Measurements from ENCODE around the gene RABGAP1L.
"Not testable (repeated sequence)": the region's sequence is repeated elsewhere in the genome, so short reads cannot be mapped to it uniquely, and the experiment has no call there.

The RABGAP1L gene

DNA sequence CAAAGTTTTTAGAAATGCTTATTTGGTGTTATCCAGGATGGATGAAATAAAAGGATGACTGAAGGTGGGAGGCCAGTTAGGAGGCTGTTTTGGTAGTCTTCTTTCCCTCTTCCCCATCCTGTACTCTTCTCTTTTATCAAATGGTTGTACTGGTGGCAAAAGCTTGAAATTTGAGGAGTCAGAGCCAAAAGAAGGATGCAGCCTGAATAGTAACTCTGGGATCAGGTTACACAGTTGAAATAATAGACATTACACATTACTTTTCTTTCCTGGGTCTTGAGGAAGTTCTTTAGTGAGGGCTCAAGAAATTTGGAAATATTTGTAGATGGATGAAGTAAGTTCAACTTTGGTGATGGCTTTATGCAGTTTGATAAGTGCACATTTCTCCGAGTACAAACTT lies 397.1 kb downstream of the RABGAP1L start:
- no peak for DNase-seq (ENCODE audit: low read depth in 2 of 2, low spot score in 1 of 2)

DNA sequence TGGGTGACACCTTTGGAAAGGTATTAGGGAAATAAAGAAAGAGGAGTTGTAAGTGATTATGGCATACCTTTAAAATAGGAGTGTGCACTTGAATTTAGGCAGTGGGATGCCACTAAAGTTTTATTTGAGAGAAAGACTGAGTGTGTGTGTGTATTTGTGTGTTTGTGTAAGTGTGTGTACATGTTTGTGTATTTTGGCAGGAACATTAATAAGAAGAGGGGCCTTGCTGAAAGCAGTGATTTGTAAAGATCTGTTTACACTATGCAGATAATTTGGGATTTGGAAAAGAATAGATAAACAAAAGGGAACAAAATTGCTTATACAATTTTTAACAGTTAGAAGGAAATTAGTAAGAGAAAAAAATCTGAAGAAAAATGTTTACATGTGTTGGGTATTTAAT lies 409.2 kb downstream of the RABGAP1L start:
- no peak for DNase-seq (ENCODE audit: low read depth in 2 of 2, low spot score in 1 of 2)

DNA sequence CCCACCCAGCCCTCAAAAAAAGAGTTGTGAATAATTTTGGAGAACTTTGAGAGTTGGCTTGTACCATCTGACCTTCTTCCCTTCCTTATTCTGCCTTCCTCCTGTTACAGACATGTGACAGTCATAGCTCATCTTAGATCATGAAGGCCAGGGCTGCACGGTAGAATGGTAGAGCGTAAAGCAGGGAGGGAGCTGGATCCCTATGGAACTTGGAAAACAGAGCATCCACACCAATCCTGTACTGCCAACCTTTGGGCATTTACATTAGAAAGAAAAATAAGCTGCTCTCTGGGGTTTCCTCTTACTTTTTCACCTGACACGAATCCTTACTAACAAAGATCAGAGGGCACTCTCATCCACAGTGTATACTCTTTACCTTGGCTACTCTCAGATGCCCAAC lies 409.9 kb downstream of the RABGAP1L start:
- no peak for DNase-seq (ENCODE audit: low read depth in 2 of 2, low spot score in 1 of 2)

DNA sequence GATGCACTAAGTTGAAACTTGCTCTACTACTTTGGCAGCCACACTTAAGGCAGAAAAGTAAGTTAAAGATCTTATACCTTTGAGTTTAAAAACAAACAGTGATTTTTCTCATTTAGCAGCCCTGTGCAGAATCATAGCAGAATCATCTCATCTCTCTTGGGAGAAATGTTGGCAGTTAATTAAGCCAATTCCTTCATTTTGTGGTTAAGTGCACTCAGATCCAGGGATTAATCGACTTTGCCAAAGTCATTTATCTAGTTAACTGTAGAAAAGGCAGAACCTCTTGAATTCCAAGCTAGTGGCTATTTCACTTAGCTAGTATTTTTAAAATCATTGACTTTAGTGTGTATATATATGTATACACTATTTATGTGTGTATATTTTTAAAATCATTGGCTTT lies 413.5 kb downstream of the RABGAP1L start:
- no peak for DNase-seq (ENCODE audit: low read depth in 2 of 2, low spot score in 1 of 2)

DNA sequence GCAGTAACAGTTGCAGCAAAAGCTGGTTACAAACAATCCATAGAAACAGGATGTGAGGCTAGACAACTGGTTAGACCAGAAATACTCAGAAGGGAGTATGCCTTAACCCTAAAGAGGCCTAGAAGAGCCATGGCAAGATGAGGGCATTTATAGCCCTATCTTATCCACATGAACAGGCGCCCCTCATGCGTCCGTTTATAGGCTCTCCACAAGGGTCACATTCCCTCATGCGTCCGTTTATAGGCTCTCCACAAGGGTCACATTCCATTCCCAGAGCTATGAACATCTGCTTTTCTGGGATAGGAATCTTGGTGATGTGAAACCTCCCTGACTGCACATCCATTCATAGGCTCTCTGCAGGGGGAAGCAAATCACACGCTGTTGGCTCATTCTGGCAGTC lies 416.8 kb downstream of the RABGAP1L start:
- not testable (repeated sequence) for DNase-seq (ENCODE audit: low read depth in 2 of 2, low spot score in 1 of 2)

DNA sequence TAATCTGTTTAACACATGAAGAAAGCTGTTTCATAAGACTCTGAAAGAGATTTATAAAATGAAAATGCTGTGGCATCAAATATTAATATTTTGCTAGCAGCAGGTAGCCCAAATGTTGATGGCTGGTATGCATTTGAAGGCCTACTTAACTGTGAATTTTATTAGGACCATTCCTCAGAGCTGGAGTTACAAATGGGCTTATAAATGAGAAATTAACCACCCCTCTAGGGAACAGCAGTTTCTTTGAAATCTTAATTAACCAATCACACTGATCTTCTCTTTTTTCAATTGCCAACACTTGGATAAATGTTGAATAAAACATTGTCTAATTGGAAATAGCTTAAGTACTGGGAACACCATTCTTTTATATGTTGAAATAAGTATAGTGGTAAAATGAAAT lies 418.4 kb downstream of the RABGAP1L start:
- no peak for DNase-seq (ENCODE audit: low read depth in 2 of 2, low spot score in 1 of 2)

DNA sequence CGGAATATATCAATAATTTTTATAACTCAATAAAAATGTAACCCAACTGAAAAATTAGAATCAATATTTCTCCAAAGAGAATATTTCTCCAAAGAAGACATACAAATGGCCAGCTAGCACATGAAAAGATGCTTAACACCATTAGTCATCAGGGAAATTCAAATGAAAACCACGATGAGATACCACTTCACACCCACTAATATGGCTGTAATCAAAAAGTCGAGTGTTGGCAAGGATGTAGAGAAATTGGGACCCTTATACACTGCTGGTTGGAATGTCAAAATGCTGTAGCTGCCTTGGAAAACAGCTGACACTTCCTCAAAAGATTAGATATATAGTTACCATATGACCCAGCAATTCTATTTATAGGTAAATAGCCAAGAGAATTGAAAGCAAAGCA lies 421.5 kb downstream of the RABGAP1L start:
- no peak for DNase-seq (ENCODE audit: low read depth in 2 of 2, low spot score in 1 of 2)

DNA sequence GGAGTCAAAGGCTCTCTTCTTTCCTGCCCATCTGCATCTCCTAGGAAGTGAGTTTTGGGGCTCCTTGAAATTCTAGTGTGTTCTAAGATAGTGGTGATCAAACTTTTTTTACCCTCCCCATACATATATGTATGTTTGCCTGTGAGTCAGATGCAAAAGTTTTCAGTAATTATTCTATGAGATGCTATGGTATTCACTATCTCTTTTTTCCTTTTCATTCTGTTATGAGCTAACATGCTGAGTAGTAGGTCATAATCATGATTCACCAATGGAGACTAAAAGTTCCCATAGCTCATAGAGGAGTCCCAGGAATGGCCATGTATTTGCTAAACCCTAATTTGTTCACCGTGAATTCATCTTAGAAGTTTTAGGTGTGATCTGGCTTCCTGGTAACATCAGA lies 424.0 kb downstream of the RABGAP1L start:
- DNase-seq (ENCODE audit: low read depth in 2 of 2, low spot score in 1 of 2) = no peak

DNA sequence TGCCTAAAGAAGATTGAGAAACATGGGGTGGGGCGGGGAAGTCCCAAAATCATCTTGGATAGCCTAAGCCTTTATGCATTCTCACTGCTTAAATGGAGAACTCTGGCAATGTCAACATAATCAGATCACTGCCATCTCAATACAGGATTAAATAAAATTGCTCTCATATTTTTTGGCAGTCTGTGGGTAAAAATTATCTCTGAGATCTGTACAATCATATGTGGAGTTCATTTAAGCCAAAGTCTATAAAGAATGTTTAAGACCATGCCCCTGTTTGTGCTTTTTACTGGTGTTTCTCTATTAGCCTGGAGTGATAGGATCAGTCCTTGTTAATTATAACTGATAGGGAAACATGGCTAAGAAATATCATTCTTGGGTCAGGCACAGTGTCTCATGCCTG lies 424.8 kb downstream of the RABGAP1L start:
- DNase-seq (ENCODE audit: low read depth in 2 of 2, low spot score in 1 of 2) = no peak

DNA sequence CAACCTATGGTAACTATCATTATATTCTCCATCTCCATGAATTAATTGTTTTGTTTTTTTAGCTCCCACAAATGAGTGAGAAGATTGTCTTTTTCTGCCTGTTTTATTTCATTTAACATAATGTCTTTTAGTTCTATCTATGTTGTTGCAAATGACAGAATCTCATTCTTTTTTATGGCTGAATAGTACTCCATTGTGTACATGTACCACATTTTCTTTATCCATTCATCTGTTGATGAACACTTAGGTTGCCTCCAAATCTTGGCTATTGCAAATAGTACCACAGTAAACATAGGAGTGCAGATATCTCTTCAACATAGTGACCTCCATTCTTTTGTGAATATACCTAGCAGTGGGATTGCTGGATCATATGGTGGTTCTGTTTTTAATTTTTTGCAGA lies 429.3 kb downstream of the RABGAP1L start:
- not testable (repeated sequence) for DNase-seq (ENCODE audit: low read depth in 2 of 2, low spot score in 1 of 2)

DNA sequence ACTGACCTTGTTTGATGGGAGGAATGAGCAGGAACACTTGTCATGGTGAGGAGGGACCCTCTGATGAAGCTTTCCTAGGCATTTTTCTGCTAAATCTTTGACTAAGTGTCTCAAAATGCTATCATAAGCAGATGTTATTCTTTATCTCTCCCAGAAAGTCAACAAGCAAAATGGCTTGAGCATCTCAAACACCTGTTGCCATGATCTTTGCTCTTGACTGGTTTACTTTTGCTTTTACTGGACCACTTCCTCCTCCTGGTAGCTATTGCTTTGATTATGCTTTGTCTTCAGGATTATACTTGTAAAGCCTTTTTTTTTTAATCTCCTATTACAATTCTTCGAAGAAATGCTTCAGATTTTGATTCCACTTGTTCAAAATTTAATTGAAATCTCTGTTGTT lies 445.9 kb downstream of the RABGAP1L start:
- DNase-seq (ENCODE audit: low read depth in 2 of 2, low spot score in 1 of 2) = no peak

DNA sequence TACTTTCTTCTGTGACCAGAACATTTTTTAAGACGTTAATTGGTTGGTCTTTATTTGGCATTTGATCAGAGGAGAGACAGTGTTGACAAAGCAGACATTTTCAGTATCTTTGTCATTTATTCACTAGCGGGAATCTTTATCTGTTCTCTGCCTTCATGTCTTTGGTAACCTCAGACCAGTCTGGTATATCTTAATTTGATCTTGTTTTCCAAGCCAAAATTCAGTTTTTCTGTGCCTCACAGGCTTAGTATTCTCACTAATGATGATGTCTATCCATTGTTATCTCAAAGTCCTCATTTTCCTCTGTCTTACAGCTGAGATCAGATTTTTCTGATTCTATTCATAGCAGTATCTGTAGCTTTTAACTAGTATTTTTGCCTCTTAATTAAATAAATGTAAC lies 447.2 kb downstream of the RABGAP1L start:
- DNase-seq (ENCODE audit: low read depth in 2 of 2, low spot score in 1 of 2) = no peak

DNA sequence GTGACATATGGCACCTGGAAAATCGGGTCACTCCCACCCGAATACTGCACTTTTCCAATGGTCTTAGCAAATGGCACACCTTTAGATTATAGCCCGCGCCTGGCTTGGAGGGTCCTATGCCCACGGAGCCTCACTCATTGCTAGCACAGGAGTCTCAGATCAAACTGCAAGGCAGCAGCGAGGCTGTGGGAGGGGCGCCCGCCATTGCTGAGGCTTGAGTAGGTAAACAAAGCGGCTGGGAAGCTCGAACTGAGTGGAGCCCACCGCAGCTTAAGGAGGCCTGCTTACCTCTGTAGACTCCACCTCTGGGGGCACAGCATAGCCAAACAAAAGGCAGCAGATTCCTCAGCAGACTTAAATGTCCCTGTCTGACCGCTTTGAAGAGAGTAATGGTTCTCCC lies 458.6 kb downstream of the RABGAP1L start:
- DNase-seq (ENCODE audit: low read depth in 2 of 2, low spot score in 1 of 2) = not testable (repeated sequence)

DNA sequence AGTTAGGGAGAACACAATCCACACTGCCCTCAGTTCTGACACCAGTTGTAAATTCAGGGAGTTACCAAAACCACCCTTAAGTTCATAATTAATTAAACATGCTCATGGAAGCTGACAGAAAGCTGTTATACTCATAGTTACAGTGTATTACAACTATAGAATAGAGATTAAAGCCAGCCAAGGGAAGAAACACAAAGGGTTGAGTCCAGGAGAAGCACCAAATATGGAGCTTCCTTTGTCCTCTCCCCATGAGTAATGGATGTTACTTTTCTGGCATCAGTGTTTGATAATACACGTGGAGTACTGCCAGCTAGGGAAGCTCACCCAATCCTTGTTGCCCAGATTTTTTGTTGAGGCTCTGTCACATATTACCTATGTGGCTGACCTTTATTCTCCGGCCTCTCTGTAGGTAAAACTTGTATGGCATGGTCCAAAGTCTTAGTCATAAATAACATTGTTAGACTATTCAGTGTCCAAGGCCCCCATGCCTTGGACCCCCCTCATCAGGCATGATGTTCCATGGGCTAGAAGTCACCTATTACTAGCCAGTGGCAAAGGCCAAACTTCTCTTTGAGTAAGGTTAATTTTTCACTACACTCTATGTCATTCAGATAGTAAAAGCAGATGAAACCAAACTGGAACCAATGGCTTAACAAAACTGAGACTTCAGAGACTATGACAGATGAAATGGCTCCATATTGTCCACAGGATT lies 464.2 kb downstream of the RABGAP1L start:
- no peak for DNase-seq (ENCODE audit: low read depth in 2 of 2, low spot score in 1 of 2)

DNA sequence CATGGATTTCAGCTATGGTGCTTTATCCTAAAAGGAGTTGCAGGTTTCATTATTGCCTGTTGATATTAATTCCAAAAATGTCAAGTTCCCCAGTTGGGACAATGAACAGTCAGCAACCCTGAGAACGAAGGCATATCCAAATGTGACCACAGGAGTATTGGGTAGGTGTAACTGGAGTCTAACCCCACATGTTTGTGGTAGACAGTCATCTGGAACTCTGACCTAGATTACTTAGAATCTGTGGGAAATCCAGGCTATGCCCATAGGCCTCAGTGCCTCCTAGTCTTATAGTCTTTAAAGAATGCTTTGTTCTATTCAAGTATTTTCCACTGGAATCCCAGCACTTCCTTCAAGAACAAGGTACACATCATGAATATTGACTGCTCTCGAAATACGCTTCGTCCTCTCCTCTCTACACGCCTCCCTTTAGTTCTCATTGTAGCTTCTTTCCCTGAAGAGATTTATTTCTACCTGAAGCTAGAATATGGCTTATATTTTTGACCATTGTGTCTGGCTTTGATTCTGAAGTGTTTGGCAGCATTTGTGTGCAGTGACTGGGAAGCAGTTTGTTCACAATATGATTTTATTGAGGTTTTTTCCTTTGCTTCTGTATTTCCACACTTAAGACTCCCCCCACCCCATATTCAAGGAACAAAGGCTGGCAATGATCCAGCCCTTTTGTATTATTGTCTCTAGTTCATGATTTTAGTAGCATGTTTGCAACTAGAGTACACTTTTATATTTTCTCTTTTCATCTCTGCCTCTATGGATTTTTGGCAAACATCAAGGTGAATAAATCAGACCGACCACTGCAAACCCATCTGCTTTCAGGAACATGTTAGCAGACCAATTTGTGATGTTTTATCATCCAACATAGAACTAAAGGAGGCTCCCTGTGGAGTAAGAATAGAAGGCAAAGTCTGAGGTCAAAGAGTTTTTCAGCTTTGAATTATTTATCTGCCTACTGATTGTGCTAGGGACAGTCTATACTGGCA lies 467.0 kb downstream of the RABGAP1L start:
- no peak for DNase-seq (ENCODE audit: low read depth in 2 of 2, low spot score in 1 of 2)

DNA sequence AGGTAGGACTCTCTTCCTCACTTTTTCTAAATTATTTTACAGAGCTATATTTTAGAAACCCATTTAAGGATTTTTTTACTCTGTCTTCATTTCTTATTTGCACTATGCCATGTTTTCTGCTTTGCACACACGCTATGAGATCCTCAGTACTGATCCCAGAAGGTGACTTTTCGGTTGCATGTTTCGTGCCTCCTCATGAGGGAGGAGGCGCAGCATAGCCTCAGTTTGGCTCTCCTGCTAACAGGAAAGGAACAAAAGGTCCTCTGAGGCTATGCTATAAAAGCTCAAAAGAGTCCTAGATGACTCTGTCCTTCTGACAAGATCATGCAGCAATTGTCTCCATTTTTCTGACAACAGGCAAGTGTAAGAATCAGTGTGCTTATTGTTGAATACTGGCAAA lies 478.2 kb downstream of the RABGAP1L start:
- no peak for DNase-seq (ENCODE audit: low read depth in 2 of 2, low spot score in 1 of 2)

DNA sequence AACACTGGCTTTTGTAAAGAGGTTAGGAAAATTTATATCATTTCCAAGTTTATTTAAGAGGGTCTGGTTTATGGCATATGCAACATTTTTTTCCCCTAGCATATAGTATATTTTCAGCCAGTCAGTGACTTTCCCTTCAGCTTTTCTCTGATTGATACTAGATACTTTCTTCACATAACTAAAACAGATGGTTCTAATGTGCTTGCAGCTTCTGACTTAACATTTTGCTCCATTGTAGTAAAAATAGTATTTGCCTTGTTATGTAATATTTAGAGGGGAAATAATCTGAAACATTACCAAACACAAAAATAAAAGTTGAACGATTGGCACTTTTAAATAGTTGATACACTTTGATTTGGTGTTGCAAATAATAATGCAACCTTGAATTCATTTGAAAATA lies 480.1 kb downstream of the RABGAP1L start:
- DNase-seq (ENCODE audit: low read depth in 2 of 2, low spot score in 1 of 2) = no peak

DNA sequence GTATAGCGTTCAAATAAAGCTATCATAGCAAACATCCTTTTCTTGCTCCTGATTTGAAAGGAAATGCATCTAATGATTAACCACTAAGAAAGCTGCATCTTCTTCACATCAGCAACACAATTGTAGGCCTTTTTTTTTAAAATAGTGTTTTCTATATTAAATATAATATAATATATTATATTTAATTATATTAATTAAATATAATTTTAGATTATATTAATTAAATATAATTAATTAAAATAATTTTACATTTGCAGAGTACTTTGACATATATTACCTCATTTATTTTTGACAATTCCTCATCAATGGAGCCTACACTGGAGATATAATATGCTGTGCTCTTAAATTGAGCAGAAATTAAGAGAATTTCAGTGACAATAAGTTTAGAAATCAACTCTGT lies 481.5 kb downstream of the RABGAP1L start:
- no peak for DNase-seq (ENCODE audit: low read depth in 2 of 2, low spot score in 1 of 2)

DNA sequence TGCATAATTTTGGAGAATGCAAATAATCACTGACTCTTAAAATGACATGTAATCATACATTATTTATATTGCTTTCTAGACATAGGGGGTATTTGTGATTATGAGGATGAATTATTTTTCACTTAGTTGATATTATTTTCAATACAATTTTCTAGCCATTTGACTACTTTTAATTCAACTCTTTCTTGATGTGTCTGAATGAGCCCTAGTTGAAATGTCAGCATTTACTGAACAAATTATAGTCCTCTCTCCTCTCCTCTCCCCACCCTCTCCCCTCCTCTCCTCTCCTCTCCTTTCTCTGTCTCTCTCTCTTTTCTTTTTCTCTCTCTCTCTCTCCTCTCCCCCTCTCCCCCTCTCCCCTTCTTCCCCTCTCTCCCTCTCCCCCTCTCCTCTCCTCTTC lies 483.1 kb downstream of the RABGAP1L start:
- no peak for DNase-seq (ENCODE audit: low read depth in 2 of 2, low spot score in 1 of 2)

DNA sequence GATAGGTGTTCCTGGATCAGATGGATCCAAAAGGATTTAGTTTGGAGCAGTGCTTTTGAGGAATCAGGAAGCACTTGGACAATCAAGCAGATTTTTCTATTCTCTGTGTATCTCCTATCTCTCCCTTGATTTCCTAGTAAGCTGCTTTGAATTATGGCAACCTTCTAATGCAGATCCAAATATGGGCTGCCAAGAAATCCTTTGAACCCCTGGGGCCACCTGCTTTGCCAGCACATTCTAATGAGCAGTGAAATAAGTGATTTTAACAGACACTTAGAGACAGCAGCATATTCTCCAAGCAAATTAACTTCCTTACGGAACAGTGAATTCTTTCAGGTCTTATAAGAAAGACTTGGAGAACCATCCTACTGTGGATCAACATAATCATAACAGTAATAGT lies 483.9 kb downstream of the RABGAP1L start:
- no peak for DNase-seq (ENCODE audit: low read depth in 2 of 2, low spot score in 1 of 2)

DNA sequence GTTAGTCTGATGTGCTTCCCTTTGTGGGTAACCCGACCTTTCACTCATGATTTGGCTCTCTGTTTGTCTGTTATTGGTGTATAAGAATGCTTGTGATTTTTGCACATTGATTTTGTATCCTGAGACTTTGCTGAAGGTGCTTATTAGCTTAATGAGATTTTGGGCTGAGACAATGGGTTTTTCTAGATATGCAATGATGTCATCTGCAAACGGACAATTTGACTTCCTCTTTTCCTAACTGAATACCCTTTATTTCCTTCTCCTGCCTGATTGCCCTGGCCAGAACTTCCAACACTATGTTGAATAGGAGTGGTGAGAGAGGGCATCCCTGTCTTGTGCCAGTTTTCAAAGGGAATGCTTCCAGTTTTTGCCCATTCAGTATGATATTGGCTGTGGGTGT lies 490.3 kb downstream of the RABGAP1L start:
- not testable (repeated sequence) for DNase-seq (ENCODE audit: low read depth in 2 of 2, low spot score in 1 of 2)

DNA sequence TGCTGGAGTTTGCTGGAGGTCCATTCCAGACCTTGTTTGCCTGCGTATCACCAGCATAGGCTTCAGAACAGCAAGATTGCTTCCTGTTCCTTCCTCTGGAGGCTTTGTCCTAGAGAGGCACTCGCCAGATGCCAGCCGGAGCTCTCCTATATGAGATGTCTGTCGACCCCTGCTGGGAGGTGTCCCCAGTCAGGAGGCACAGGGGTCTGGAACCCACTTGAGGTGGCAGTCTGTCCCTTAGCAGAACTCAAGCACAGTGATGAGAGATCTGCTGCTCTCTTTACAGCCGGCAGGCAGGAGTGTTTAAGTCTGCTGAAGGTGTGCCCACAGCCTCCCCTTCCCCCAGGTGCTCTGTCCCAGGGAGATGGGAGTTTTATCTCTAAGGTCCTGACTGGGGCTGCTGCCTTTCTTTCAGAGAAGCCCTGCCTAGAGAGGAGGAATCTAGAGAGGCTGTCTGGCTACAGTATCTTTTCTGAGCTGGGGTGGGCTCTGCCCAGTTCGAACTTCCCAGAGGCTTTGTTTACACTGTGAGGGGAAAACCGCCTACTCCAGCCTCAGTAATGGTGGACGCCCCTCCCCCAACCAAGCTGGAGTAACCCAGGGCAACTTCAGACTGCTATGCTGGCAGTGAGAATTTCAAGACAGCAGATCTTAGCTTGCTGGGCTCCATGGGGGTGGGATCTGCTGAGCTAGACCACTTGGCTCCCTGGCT lies 493.4 kb downstream of the RABGAP1L start:
- no peak for DNase-seq (ENCODE audit: low read depth in 2 of 2, low spot score in 1 of 2)
